Activated CD4-positive, alpha-beta T cell treated with anti-CD3 and anti-CD28 coated beads, Interleukin-2, amount 50 U/mL, for 1 hour (primary cell): Measurements from ENCODE around the gene FBXL17.
A peak's percentile ranks its signal among the peaks of the same experiment; 100 is the strongest.
"Not testable (repeated sequence)": the region's sequence is repeated elsewhere in the genome, so short reads cannot be mapped to it uniquely, and the experiment has no call there.

Source experiments
- DNase-seq: peaks from one replicate; pipeline ENCODE4 v3.0.0-alpha.2; 2020

FBXL17 gene

GRCh38 chr5:108381954-108382783 lies at the start of gene FBXL17:
Gene FBXL17, minus strand, starts transcription at chr5:108382098.
- DNase-seq = peak; percentile 88

GRCh38 chr5:108430931-108431608 lies 49.2 kb upstream of the FBXL17 start:
- DNase-seq = no peak

DNA sequence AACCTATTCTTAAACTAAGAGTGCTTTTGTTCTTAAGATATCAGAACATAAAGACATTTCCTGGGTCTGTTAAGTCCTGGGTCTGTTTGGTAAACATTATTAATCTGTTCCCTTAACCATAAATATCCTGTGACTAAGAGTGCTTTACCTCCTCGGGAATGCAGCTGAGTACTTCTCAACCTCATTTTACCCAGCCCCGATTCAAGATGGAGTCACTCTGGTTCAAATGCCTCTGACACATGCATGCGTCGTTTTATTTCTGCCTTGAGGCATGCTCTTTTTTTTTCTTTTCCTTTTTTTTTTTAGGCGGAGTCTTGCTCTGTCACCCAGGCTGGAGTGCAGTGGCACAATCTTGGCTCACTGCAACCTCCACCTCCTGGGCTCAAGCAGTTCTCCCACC lies 39.8 kb upstream of the FBXL17 start:
- no peak for DNase-seq

- DNase-seq = no peak
Measured at GRCh38 chr5:108420755-108421154, 38.9 kb upstream of the FBXL17 start.

DNA sequence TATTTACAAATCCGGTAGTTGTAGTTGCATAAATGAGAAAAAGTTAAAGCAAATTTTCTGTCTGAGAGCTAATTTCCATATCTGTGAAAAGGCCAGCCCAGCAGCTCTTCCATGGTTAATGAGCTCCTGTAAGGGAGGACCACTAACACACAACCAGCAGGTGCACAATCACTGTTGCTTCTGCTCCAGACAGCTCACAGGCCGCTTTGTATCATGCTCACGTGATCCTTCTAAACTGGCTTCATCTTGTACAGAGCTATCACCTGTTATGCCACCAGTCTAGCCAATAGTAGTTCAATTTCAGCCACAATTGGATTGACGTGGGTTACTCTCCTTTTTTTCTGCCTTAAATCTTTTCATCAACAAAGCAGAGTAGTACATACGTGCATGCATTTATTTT lies 38.3 kb upstream of the FBXL17 start:
- DNase-seq = no peak

DNA sequence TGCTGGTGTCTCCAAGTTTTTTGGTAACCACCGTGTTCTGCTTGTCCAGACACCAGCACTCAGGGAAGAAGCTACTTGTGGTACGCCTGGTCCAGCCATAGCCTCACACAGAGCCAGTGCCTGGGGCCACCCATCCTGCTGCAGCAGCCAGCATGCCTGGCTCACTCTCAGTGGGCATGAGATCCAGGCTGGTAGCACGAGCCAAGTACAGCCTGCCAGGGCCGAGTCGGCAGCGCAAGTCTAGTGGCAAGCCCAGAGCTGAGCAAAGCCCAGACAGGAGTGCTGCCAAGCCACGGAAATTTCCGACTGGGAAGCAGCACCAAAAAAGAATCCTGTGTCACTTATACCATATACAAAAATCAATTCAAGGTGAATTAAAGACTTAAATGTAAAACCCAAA lies 36.3 kb upstream of the FBXL17 start:
- DNase-seq = no peak

- DNase-seq = no peak
Measured at GRCh38 chr5:108417166-108417670, 35.3 kb upstream of the FBXL17 start.

DNA sequence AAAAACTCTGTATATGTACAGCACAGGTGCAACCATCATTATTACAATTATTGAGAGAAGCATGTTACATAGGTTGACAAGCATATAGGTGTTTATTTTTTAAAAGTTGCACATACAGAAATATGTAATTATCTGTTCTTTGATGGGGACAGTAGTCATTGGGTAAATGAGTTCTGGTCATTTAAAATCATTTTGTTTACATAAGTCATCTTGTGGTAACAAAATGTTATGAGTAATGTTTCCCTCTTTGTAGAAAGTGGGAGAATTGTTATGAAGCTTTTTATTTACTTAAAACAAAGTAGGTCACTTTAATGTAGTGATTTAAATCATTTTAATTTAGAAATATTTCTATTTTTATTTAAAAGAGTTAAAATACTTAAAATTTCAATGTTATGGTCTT lies 33.8 kb upstream of the FBXL17 start:
- no peak for DNase-seq

DNA sequence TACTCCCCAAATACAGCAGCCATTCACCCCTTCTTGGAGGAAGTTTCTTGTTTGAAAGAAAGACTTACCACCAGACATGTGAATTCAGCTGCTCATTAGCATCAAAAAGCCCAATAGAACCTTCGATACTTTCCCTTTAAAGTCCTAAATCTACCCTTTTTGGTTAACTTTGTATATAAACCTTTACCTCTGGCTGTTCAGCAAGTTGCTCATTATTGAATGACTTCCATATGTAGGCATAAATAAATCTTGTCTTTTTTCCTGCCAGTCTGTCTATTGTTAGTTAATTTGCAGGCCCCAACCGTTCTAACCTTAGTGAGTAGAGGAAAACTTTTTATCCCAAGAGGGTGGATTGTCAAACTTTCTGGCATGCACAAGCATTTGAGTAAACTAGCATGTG lies 27.9 kb upstream of the FBXL17 start:
- no peak for DNase-seq

DNA sequence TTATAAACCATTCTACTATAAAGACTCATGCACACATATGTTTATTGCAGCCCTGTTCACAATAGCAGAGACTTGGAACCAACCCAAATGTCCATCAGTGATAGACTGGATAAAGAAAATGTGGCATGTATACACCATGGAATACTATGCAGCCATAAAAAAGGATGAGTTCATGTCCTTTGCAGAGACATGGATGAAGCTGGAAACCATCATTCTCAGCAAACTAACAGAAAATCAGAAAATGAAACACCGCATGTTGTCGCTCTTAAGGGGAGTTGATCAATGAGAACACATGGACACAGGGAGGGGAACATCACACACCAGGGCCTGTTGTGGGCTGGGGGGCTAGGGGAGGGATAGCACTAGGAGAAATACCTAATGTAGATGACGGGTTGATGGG lies 23.3 kb upstream of the FBXL17 start:
- not testable (repeated sequence) for DNase-seq

DNA sequence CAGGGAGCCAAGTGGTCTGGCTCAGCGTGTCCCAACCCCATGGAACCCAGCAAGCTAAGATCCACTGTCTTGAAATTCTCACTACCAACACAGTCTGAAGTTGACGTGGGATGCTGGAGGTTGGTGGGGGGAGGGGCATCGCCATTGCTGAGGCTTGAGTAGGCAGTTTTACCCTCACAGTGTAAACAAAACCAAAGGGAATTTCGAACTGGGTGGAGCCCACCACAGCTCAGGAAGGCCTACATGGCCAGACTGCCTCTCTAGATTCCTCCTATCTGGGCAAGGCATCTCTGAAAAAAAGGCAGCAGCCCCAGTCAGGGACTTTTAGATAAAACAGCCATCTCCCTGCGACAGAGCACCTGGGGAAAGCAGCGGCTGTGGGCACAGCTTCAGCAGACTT lies 17.1 kb upstream of the FBXL17 start:
- no peak for DNase-seq

- DNase-seq = not testable (repeated sequence)
Measured at GRCh38 chr5:108396837-108397236, 14.9 kb upstream of the FBXL17 start.

GRCh38 chr5:108387758-108388157 lies 5.9 kb upstream of the FBXL17 start:
- DNase-seq = no peak

GRCh38 chr5:108386345-108387061 lies 4.6 kb upstream of the FBXL17 start:
- no peak for DNase-seq

- DNase-seq = no peak
Measured at GRCh38 chr5:108384741-108385140, 2.8 kb upstream of the FBXL17 start.

DNA sequence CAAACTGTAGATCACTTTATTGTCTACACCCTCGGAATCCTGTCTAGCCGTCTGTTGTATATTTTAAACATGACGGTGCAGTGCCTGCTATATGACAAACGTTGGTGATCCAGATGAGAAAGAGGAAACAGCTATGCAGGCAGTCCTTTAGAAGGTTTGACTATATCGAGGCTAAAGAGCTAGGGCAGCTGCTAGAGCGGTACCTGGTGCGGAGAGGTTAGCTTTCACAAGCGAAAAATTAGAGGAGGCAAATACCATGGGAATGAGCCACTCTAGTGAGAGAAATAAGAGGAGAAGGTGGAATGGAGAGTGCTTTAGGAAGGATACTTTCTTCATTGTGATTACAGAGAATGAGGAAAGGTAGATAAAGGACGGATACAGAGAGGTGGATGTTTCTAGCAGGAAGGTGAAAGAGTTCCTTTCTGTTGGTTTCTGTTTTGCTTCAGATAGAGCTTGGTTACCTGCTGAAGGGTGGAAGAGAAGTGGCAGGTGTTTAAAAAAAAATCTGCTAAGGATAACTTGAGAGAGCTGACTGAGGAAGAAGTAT lies 959 bp upstream of the FBXL17 start:
- DNase-seq = no peak

DNA sequence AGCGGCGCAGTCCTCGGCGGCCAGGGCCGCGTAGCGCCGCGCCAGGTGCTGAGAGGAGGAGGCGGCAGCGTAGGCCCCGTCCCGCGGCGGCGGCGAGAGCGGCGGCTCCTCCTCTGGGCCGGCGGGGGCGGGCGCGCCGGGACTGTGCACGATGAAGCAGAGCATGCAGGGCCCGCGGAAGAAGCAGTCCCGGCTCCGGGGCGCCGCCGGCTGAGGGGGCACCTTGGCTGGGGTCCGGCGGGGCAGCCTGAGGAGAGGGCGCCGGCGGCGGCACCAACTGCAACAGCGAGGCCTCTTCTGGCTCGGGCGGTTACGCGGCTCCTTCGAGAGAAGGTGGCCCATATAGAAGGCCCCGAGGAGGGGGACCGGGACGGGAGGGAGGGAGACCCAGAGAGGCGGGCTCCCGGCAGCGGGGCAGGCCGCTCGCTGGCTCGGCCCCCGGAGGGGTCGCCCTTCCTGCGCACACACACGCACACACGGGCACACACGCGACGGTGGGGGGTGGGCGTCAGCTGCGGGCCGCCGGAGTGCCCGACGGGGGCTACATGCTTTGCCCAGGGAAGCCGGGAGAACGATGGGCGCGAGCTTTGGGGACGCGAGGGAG lies 446 bp downstream of the FBXL17 start:
- peak; percentile 77 for DNase-seq

DNA sequence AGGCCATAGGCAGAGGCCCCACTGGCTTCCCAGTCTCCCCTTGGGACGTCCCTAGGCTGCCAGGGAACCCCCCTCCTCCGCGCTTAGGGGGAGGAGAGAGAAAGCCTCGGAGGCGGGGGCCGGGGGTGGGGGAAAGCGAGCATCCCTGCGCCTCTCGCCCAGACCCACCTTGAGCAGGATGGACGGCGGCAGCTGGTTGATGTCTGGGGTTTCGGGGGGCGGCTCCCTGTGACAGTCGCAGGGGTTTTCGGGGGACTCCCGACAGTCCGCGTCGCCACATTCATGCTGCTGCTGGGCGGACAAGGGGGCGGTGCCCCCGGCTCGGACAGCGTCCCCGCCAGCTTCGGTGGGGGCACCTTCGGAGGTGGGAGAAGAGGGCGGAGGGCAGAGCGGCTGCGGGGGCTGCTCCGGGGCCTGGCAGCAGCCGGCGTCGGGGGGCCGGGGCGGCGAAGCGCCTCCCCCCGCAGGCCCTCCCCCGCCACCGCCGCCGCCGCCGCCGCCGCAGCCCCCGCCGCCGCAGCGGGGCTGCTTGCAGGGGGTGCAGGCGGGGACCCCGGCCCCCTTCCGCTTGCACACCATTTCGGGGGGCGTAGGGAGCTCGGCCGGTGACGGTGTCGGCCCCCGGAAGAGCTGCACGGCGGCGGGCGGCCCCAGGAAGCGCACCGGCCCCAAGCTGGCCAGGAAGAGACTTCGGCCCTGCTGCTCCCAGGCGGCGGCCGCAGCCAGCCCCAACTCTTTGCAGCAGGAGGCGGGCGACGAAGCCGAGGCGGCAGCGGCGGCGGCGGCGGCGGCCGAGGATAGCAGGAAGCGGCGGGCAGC lies 1.2 kb downstream of the FBXL17 start:
- peak; percentile 26 for DNase-seq

- no peak for DNase-seq
Measured at GRCh38 chr5:108379722-108380530, 2.0 kb downstream of the FBXL17 start.

- no peak for DNase-seq
Measured at GRCh38 chr5:108375768-108376167, 6.1 kb downstream of the FBXL17 start.

DNA sequence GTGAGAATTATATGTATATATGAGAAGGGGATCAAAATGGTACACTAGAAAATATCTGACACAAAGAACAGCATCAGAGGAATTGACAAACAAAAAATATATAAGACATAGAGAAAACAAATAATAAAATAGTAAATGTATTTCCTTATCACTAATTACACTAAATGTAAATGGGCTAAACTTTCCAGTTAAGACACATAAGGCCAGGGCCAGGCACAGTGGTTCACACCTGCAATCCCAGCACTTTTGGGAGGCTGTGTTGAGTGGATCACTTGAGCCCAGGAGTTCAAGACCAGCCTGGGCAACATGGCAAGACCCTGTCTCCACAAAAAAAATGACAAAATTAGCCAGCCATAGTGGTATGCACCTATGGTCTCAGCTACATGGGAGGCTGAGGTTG lies 8.5 kb downstream of the FBXL17 start:
- DNase-seq = no peak
